Measurements from ENCODE around the gene RPS5.

The RPS5 gene

GRCh38 chr19:58398545-58398944, 11.5 kb downstream of the RPS5 start:
- Histone ChIP-seq H3K79me1 (ENCODE audit: low read depth, low read length) (peaks cover 8% of the 10 kb centered on the region), H2AK5ac (ENCODE audit: low read depth, low read length) (no peak overlapping the region), H2BK120ac (ENCODE audit: low read depth, low read length) (no peak overlapping the region), H3K9ac (ENCODE audit: low read depth, low read length, poor library complexity) (no peak overlapping the region), H4K8ac (ENCODE audit: low read depth, low read length) (no peak overlapping the region), H3K27me3 (ENCODE audit: control insufficient read depth in 3 of 3, insufficient read depth in 3 of 3, low read depth in 1 of 3, low read length in 3 of 3) (peaks cover 0 to 22% (median 7%) of the 10 kb centered on the region in 3 experiments), H3K4me2 (ENCODE audit: insufficient read depth, low read length, poor library complexity, severe bottlenecking) (no peak overlapping the region), H3K4me1 (ENCODE audit: control insufficient read depth in 2 of 2, insufficient read depth in 1 of 2, low read depth in 1 of 2, low read length in 2 of 2) (peaks cover 7 to 17% of the 10 kb centered on the region in 2 donors), H2BK12ac (ENCODE audit: low read length) (no peak overlapping the region), H4K91ac (ENCODE audit: low read depth, low read length, poor library complexity) (no peak overlapping the region), H2BK5ac (ENCODE audit: low read length) (no peak overlapping the region), H3K4me3 (ENCODE audit: low read length in 2 of 2) (no peak overlapping the region), H3K14ac (ENCODE audit: low read length) (no peak overlapping the region), H2BK15ac (ENCODE audit: low read length) (no peak overlapping the region), H3K27ac (replicated peaks; ENCODE audit: low read length) (no peak overlapping the region), H3K9me3 (replicated peaks in 1 of 2; ENCODE audit: control insufficient read depth in 2 of 2, insufficient read depth in 1 of 2, low read depth in 1 of 2, low read length in 2 of 2) (peaks cover 3 to 14% of the 10 kb centered on the region in 2 donors), H3K36me3 (replicated peaks in 1 of 2; ENCODE audit: control insufficient read depth in 2 of 2, insufficient read depth in 2 of 2, low read length in 2 of 2) (peaks cover 14 to 36% of the 10 kb centered on the region in 2 donors), H3K18ac (ENCODE audit: low read length) (no peak overlapping the region), H3K4ac (ENCODE audit: low read length) (no peak overlapping the region), H2AFZ (ENCODE audit: low read length) (no peak overlapping the region), H3K23ac (ENCODE audit: low read depth, low read length, poor library complexity) (no peak overlapping the region)
- no CpG with 5 or more reads among the region's 6 CpGs for WGBS, 2 donors (ENCODE audit: extremely low coverage in 2 of 2, insufficient read length in 2 of 2, insufficient replicate concordance in 1 of 2)
- no peak for DNase-seq (ENCODE audit: low spot score)

- Histone ChIP-seq H3K27ac (replicated peaks; ENCODE audit: low read length) (no peak overlapping the region), H2BK12ac (ENCODE audit: low read length) (no peak overlapping the region), H3K4me3 (ENCODE audit: low read length in 2 of 2) (peak overlapping the region in 1 of 2 donors; percentile 66), H2AFZ (ENCODE audit: low read length) (no peak overlapping the region), H3K23ac (ENCODE audit: low read depth, low read length, poor library complexity) (no peak overlapping the region), H2AK5ac (ENCODE audit: low read depth, low read length) (peak overlapping the region; percentile 100), H3K4me2 (ENCODE audit: insufficient read depth, low read length, poor library complexity, severe bottlenecking) (no peak overlapping the region), H3K36me3 (replicated peaks in 1 of 2; ENCODE audit: control insufficient read depth in 2 of 2, insufficient read depth in 2 of 2, low read length in 2 of 2) (peaks cover 5 to 23% of the 10 kb centered on the region in 2 donors), H3K14ac (ENCODE audit: low read length) (no peak overlapping the region), H3K4me1 (ENCODE audit: control insufficient read depth in 2 of 2, insufficient read depth in 1 of 2, low read depth in 1 of 2, low read length in 2 of 2) (peaks cover 7 to 17% of the 10 kb centered on the region in 2 donors), H4K8ac (ENCODE audit: low read depth, low read length) (no peak overlapping the region), H4K91ac (ENCODE audit: low read depth, low read length, poor library complexity) (no peak overlapping the region), H2BK5ac (ENCODE audit: low read length) (peak overlapping the region; percentile 78), H3K18ac (ENCODE audit: low read length) (no peak overlapping the region), H2BK120ac (ENCODE audit: low read depth, low read length) (no peak overlapping the region), H3K27me3 (ENCODE audit: control insufficient read depth in 3 of 3, insufficient read depth in 3 of 3, low read depth in 1 of 3, low read length in 3 of 3) (peaks cover 0 to 22% (median 7%) of the 10 kb centered on the region in 3 experiments), H3K9me3 (replicated peaks in 1 of 2; ENCODE audit: control insufficient read depth in 2 of 2, insufficient read depth in 1 of 2, low read depth in 1 of 2, low read length in 2 of 2) (peaks cover 3 to 19% of the 10 kb centered on the region in 2 donors), H3K4ac (ENCODE audit: low read length) (no peak overlapping the region), H3K9ac (ENCODE audit: low read depth, low read length, poor library complexity) (no peak overlapping the region), H3K79me1 (ENCODE audit: low read depth, low read length) (peaks cover 8% of the 10 kb centered on the region), H2BK15ac (ENCODE audit: low read length) (peak overlapping the region; percentile 95)
- WGBS, 2 donors (ENCODE audit: extremely low coverage in 2 of 2, insufficient read length in 2 of 2, insufficient replicate concordance in 1 of 2) = no CpG with 5 or more reads among the region's 3 CpGs
- DNase-seq (ENCODE audit: low spot score) = no peak
These were observed 12.8 kb downstream of the RPS5 start for GRCh38 chr19:58399903-58400302.

DNA sequence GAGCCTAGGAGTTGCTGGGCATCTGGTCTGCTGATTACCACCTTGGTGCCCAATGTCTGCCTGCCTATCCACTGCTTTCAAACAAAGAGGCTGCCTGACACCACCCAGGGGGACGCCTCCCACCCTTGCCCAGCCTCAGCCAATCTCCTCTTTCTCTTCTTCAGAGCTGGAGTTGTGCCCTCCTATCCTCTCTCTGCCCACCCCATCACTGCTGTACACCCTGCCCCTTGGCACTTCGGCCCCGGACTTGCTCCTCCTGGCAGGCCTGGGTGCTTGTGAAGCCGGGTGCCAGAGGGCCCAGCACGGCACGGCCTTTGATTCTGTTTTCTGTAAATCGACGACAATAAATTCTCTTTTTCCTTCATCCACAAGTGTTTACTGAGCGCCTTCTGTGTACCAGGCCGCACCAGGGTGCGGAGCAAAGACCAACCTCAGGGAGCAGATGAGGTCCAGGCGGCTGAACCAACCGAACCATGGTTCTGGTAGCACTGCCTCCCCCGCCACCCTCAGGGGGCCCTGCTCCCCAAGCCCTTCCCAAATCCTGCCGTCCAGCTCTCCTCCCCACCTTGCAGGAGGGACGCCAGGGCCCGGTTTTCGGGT, 13.3 kb downstream of the RPS5 start:
- Histone ChIP-seq H3K27ac (replicated peaks; ENCODE audit: low read length) (peak overlapping the region; percentile 10), H3K4me3 (ENCODE audit: low read length in 2 of 2) (peak overlapping the region; percentile 66 to 75), H4K91ac (ENCODE audit: low read depth, low read length, poor library complexity) (no peak overlapping the region), H4K8ac (ENCODE audit: low read depth, low read length) (peak overlapping the region; percentile 70), H3K9me3 (replicated peaks in 1 of 2; ENCODE audit: control insufficient read depth in 2 of 2, insufficient read depth in 1 of 2, low read depth in 1 of 2, low read length in 2 of 2) (peaks cover 3 to 19% of the 10 kb centered on the region in 2 donors), H2BK5ac (ENCODE audit: low read length) (peak overlapping the region; percentile 78), H2BK15ac (ENCODE audit: low read length) (peak overlapping the region; percentile 95), H3K18ac (ENCODE audit: low read length) (peak overlapping the region; percentile 98), H3K4me2 (ENCODE audit: insufficient read depth, low read length, poor library complexity, severe bottlenecking) (peak overlapping the region; percentile 58), H2AK5ac (ENCODE audit: low read depth, low read length) (peak overlapping the region; percentile 100), H2AFZ (ENCODE audit: low read length) (peak overlapping the region; percentile 80), H3K4ac (ENCODE audit: low read length) (peak overlapping the region; percentile 38), H3K14ac (ENCODE audit: low read length) (peak overlapping the region; percentile 58), H3K79me1 (ENCODE audit: low read depth, low read length) (peaks cover 8% of the 10 kb centered on the region), H3K36me3 (replicated peaks in 1 of 2; ENCODE audit: control insufficient read depth in 2 of 2, insufficient read depth in 2 of 2, low read length in 2 of 2) (peaks cover 1 to 17% of the 10 kb centered on the region in 2 donors), H3K9ac (ENCODE audit: low read depth, low read length, poor library complexity) (peak overlapping the region; percentile 87), H2BK12ac (ENCODE audit: low read length) (peak overlapping the region; percentile 100), H3K23ac (ENCODE audit: low read depth, low read length, poor library complexity) (peak overlapping the region; percentile 92), H3K4me1 (ENCODE audit: control insufficient read depth in 2 of 2, insufficient read depth in 1 of 2, low read depth in 1 of 2, low read length in 2 of 2) (peaks cover 7 to 17% of the 10 kb centered on the region in 2 donors), H2BK120ac (ENCODE audit: low read depth, low read length) (no peak overlapping the region), H3K27me3 (ENCODE audit: control insufficient read depth in 3 of 3, insufficient read depth in 3 of 3, low read depth in 1 of 3, low read length in 3 of 3) (peaks cover 0 to 21% (median 7%) of the 10 kb centered on the region in 3 experiments)
- no peak for DNase-seq (ENCODE audit: low spot score)
- WGBS, 2 donors (ENCODE audit: extremely low coverage in 2 of 2, insufficient read length in 2 of 2, insufficient replicate concordance in 1 of 2) = no CpG with 5 or more reads among the region's 18 CpGs

All from neuronal stem cell (in vitro differentiated cells).